T-helper 2 cell (primary cell): ENCODE measurements around the gene ODAD3.
"Not testable (repeated sequence)": the region's sequence is repeated elsewhere in the genome, so short reads cannot be mapped to it uniquely, and the experiment has no call there.

ENCODE experiments used
- DNase-seq, 5 experiments: peaks; one replicate each; pipeline versions ENCODE4 v3.0.0 to v3.0.0-alpha.2; 2012 to 2022

ODAD3 gene

GRCh38 chr19:11401808-11402543, 32.9 kb downstream of the ODAD3 start:
- no peak for DNase-seq

GRCh38 chr19:11400798-11401197, 34.1 kb downstream of the ODAD3 start:
- no peak for DNase-seq

DNA sequence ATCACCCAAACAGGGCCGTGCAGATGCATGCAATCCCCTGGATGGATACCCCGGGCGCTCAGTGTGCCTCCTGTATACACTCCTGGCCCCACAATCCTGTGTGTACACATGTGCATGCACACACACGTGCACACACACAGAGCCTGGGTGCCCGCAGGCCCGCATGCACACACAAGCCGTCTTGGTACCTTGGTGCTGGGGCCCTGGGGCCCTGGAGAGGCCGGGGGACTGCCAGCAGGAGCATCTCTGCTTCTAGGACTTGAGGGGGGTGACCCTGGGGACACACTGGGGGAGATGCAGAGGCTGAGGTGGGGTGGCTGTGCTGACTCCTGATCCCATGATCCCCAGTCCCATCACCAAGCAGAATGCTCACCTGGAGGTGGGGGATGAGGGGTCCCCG, 35.3 kb downstream of the ODAD3 start:
- no peak for DNase-seq

DNA sequence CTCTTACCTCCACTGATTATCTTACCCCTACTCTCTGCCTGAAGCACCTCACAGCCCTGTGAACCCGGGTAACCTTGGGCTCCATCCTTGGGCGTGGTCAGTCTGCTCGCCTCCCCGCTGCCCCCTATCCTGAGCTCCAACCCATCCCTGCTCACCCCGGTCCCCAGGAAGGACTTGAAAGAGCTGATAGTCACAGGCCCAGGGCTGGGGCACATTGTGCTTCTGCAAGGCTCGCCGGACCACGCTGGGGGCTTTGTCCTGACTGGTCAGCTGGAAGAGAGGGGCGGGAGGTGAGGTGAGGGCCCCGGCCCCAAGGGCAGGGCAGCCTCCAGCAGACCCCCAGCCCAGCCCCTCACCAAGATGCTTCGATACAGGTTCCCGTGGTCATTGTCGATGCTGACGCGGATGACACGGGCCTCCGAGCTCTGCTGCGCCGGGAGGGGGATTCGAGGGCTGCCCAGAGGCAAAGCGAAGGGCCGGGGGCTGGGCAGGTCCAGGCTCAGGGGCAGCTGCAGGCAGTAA, 37.8 kb downstream of the ODAD3 start:
- DNase-seq: no peak

DNA sequence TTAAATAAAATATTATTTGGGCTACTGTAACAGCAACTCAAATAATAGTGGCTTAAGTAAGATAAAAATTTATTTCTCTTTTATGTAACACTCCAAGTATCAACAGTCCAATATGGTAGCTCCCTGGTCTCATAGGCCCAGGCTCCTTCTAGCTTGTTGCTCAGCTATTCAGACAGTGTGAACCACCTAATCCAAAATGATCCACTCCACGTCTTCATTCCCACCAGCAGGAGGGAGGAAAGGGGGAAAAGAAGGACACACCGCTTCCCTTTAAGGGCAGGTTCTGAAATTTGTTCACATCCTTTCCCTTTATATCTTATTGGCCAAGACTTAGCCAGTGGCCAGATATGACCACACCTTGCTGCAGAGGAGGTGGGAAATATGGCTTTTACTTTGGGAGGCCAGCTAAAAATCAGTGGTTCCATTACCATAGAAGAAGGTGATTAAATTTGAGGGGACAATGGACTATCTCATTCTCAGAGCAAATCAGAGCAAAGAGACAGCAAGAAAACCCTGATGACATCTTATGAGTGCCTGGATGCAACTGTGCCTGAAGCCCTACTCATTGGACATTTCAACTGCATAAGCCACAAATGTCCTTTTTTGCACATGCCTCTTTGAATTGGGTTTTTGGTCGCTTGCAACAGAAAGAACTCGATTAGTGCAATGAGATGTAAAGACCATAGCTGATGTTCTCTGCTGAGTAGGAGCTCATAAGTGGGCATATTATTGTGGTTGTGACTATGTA, 43.8 kb downstream of the ODAD3 start:
- DNase-seq: no peak

DNA sequence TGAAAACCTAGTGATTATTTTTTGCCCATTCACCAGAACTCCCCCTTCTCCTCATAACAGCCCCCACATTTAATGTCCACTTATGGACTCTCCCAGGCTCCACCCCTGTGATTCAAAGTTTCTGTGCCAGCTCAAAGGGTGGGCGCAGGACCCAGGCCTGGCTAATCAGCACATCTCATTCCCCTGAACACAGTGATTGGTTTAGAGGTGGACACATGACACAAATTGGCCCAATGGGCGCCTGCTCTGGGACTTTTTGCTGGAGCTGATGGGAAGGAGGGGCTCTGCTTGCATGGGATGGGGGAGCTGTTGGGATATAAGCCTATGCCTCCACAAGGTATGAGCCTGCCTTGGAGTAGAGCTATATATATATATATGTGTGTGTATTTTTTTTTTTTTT, 44.6 kb downstream of the ODAD3 start:
- no peak for DNase-seq

- peak in 1 of 5 experiments; percentile 48 for DNase-seq
Observed at GRCh38 chr19:11387162-11388034, 47.5 kb downstream of the ODAD3 start.

DNA sequence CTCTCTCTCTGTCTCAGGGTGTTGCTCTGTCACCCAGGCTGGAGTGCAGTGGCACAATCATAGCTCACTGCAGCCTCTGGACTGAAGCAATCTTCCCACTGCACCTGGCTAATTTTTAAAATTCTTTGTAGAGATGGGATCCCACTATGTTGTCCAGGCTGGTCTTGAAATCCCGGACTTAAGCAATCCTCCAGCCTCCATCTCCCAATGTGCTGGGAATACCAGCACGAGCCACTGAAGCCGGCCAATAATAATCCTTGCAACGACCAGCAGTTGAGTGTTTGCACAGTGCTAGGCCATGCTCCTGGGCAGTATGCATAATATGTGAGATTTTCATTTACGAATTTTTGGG, 50.2 kb downstream of the ODAD3 start:
- DNase-seq: no peak

DNA sequence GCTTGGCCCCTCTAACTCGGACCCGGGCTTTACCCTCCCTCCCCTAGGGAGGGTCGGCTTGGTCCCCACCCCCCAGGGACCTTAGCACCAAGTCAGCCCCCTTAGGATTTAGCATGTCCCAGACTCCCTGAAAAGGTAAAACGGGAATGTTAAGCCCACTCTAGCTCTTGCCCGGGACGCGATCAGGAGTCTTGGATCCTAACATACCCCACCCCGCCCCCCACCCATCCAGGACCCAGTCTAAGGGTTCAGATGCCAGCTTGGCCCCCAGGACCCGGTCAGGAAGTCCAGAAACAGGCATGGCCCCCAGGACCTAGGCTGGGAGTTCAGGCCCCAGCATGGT, 51.2 kb downstream of the ODAD3 start:
- no peak for DNase-seq

- DNase-seq: peak in 3 of 5 experiments; percentile 18 to 48 (median 20)
Observed at GRCh38 chr19:11382898-11383705, 51.8 kb downstream of the ODAD3 start.

GRCh38 chr19:11380653-11381537, 54.0 kb downstream of the ODAD3 start:
- DNase-seq: peak; percentile 91 to 99 (median 96)

GRCh38 chr19:11379857-11380350, 55.0 kb downstream of the ODAD3 start:
- DNase-seq: no peak

- not testable (repeated sequence) for DNase-seq
Observed at GRCh38 chr19:11379269-11379845, 55.6 kb downstream of the ODAD3 start.

GRCh38 chr19:11378319-11379189, 56.4 kb downstream of the ODAD3 start:
- peak in 1 of 5 experiments; percentile 24 for DNase-seq

- no peak for DNase-seq
Observed at GRCh38 chr19:11377756-11378155, 57.2 kb downstream of the ODAD3 start.

DNA sequence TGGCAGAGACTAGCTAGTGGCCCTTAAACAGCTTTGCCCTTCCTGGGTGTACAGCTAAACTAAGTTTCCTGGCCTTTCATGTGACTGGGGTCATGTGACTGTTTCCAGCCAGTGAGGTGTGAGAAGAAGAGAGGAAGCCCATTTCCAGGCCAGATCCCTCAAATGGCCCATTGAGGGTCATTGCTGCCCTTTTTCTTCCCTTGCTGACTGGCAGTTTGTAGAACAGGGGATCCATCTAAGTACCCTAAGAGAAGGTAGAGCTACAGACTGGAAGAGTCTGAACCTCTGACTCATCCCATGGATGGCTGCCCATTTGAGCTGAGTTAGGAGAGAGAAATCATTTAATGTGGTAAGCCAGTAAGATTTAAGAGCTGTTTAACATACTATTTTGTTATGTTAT, 57.7 kb downstream of the ODAD3 start:
- DNase-seq: peak in 1 of 5 experiments; percentile 57

GRCh38 chr19:11375143-11375948, 59.6 kb downstream of the ODAD3 start:
- peak; percentile 44 to 93 (median 67) for DNase-seq

DNA sequence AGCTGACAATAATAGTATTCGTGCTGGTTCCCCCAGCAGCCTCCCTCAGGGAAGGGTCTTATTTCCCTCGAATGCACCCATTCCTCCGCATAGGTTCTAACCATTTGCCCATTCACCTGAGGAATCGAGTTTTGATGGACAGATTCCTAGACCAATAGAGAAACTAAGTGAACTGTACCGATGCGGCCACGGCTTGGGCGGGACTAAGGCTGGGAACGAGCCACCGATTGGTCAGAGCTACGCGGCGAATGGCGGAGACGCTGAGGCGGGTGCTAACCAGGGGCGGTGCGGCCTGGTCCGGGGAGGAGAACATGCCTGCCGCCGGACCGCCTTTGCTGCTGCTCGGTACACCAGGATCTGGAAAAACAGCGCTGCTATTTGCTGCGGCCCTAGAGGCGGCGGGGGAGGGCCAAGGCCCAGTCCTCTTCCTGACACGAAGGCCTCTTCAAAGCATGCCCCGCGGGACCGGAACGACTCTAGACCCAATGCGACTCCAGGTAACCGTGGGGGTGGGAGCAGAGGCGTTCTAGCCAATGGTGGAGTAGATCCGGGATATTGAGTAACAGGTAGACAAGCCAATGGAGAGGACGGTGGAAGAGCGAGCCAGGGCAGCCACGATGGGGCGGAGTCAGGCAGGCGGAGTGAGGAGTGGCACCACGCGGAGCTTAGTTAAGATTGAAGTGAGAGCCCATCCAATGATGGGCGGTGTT, 60.3 kb downstream of the ODAD3 start, which contains the start of gene SWSAP1:
SWSAP1 (plus strand) TSS at position 234 of the 710 bp plus-strand sequence; CDS start at position 249, 15 bp downstream.
- peak; percentile 89 to 100 (median 95) for DNase-seq
